GM12878 (cell line): Measurements from ENCODE around the gene KIF6. TPM values are rescaled to one million over a fixed set of nuclear protein-coding genes. Genes with fewer than 3 reads are reported as not detected.

Experiments used
- ATAC-seq: fragments of 200-7000 bp; cut with Tn5 transposase; 3 replicates; pipeline ENCODE4 v1.9.1; 2020; ENCODE audit warnings: mild to moderate bottlenecking, moderate library complexity
- BruUV-seq: library from RNA; stranded (reverse); fragments of 400-500 nt; replicated peaks from 2 replicates; lab custom pipeline; 2021; lab: Mats Ljungman, UMichigan
- CTCF ChIA-PET: fragments of 300-600 bp; sonication (Branson Sonifier 250); formaldehyde crosslinking; extraction: SDS; loops from one replicate; lab custom pipeline; 2021; ENCODE audit warnings: inconsistent platforms; lab: Yijun Ruan, JAX
- POLR2A ChIA-PET: fragments of 350-600 bp; formaldehyde crosslinking; extraction: SDS; loops from one replicate; lab custom pipeline; 2021; ENCODE audit warnings: inconsistent platforms; lab: Charles Lee
- RAD21 ChIA-PET: fragments of 300-600 bp; sonication (Branson Sonifier 250); formaldehyde crosslinking; loops from one replicate; lab custom pipeline; 2023; ENCODE audit warnings: antibody characterized with exemption; ENCODE audit not compliant: unreplicated experiment; lab: Charles Lee
- SMC1A ChIA-PET: fragments of 300-600 bp; sonication (Branson Sonifier 250); formaldehyde crosslinking; loops from one replicate; lab custom pipeline; 2023; ENCODE audit not compliant: unreplicated experiment, uncharacterized antibody; lab: Charles Lee
- DNase-seq: peaks from one replicate; pipeline ENCODE4 v3.0.0-alpha.2; 2011; ENCODE audit warnings: low read depth, low spot score
- FAIRE-seq: peaks from 3 replicates; lab custom pipeline; 2011; peaks lifted over from hg19 to GRCh38; lab: Jason Lieb, UNC
- H2AFZ ChIP-seq: 2 replicates; pipeline ENCODE4 v1.6.0; 2011; ENCODE audit warnings: low read depth, low read length, control low read depth; ENCODE audit not compliant: control insufficient read depth
- H3K27ac ChIP-seq: 2 replicates; pipeline ENCODE4 v1.5.1; 2011; ENCODE audit warnings: control low read depth; ENCODE audit not compliant: control insufficient read depth, insufficient read depth
- H3K27me3 ChIP-seq, 2 experiments: replicated peaks in 1 of 2; 2 replicates each; pipeline versions ENCODE4 v1.6.0 to v1.6.1; 2011; ENCODE audit warnings: low read length in 1 of 2; ENCODE audit not compliant: control insufficient read depth in 2 of 2, insufficient read depth in 2 of 2
- H3K36me3 ChIP-seq, 2 experiments: 2 replicates each; pipeline ENCODE4 v1.5.1; 2011; ENCODE audit warnings: low read length in 1 of 2; ENCODE audit not compliant: control insufficient read depth in 2 of 2, insufficient read depth in 2 of 2
- H3K4me1 ChIP-seq: 2 replicates; pipeline ENCODE4 v1.6.1; 2011; ENCODE audit warnings: mild to moderate bottlenecking, low read length, moderate library complexity, mixed read lengths; ENCODE audit not compliant: control insufficient read depth, insufficient read depth
- H3K4me2 ChIP-seq: 2 replicates; pipeline ENCODE4 v1.6.0; 2011; ENCODE audit warnings: control low read depth; ENCODE audit not compliant: control insufficient read depth, insufficient read depth
- H3K4me3 ChIP-seq: fragments of 200-600 bp; sonication (generic); 2 replicates; pipeline ENCODE4 v1.5.1; 2016
- H3K79me2 ChIP-seq: 2 replicates; pipeline ENCODE4 v1.6.0; 2011; ENCODE audit warnings: low read length; ENCODE audit not compliant: control insufficient read depth, insufficient read depth
- H3K9ac ChIP-seq: 2 replicates; pipeline ENCODE4 v1.8.0; 2011; ENCODE audit warnings: low read length, control low read depth, mixed read lengths; ENCODE audit not compliant: control insufficient read depth, insufficient read depth
- H3K9me3 ChIP-seq: replicated peaks from 3 replicates; pipeline ENCODE4 v1.5.1; 2011; ENCODE audit warnings: mild to moderate bottlenecking, low read length; ENCODE audit not compliant: control insufficient read depth, insufficient read depth
- H4K20me1 ChIP-seq: 2 replicates; pipeline ENCODE4 v1.6.0; 2011; ENCODE audit not compliant: control insufficient read depth, insufficient read depth
- BCLAF1 ChIP-seq: fragments of 450-650 bp; IDR thresholded peaks from 2 replicates; pipeline ENCODE4 v1.6.1; 2017; ENCODE audit warnings: antibody characterized with exemption, mild to moderate bottlenecking, moderate library complexity
- EED ChIP-seq: sonication (generic); IDR thresholded peaks from 2 replicates; pipeline ENCODE4 v1.6.1; 2016; ENCODE audit warnings: antibody characterized with exemption, low read depth
- HDAC2 ChIP-seq: fragments of 200-600 bp; sonication (generic); IDR thresholded peaks from 2 replicates; pipeline ENCODE4 v1.6.1; 2017
- MYB ChIP-seq: fragments of 150-350 bp; IDR thresholded peaks from 2 replicates; pipeline ENCODE4 v1.6.1; 2014; ENCODE audit warnings: mild to moderate bottlenecking, low read depth, low read length, borderline replicate concordance
- RB1 ChIP-seq: fragments of 450-650 bp; formaldehyde crosslinking; IDR thresholded peaks from 2 replicates; pipeline ENCODE4 v1.6.1; 2017; ENCODE audit warnings: mild to moderate bottlenecking, borderline replicate concordance
- SMAD1 ChIP-seq: fragments of 450-650 bp; IDR thresholded peaks from 2 replicates; pipeline ENCODE4 v1.6.1; 2018; ENCODE audit warnings: mild to moderate bottlenecking, low read depth; ENCODE audit not compliant: partially characterized antibody
- SMAD5 ChIP-seq: IDR thresholded peaks from 2 replicates; pipeline ENCODE4 v1.6.1; 2016; ENCODE audit warnings: antibody characterized with exemption, low read depth
- SMARCA5 ChIP-seq: fragments of 450-650 bp; IDR thresholded peaks from 2 replicates; pipeline ENCODE4 v1.6.1; 2017; ENCODE audit warnings: mild to moderate bottlenecking
- TAF1 ChIP-seq: IDR thresholded peaks from 2 replicates; pipeline ENCODE4 v1.6.1; 2011; ENCODE audit warnings: mild to moderate bottlenecking, low read depth, low read length, borderline replicate concordance
- ZBTB11 ChIP-seq: fragments of 450-650 bp; formaldehyde crosslinking; IDR thresholded peaks from 2 replicates; pipeline ENCODE4 v1.5.0; 2022; ENCODE audit warnings: mild to moderate bottlenecking, missing genetic modification characterization
- ZNF207 ChIP-seq: fragments of 450-650 bp; IDR thresholded peaks from 2 replicates; pipeline ENCODE4 v1.6.1; 2014; ENCODE audit warnings: antibody characterized with exemption, mild to moderate bottlenecking, borderline replicate concordance
- ZNF24 ChIP-seq: fragments of 450-650 bp; IDR thresholded peaks from 2 replicates; pipeline ENCODE4 v1.6.1; 2017; ENCODE audit warnings: antibody characterized with exemption, mild to moderate bottlenecking
- ZNF274 ChIP-seq: IDR thresholded peaks from one replicate; pipeline ENCODE4 v1.8.0; 2011; ENCODE audit not compliant: insufficient read length, insufficient read depth
- WGBS: methylation state at CpG from one replicate; pipeline ENCODE4 v1.1.6; 2016; ENCODE audit warnings: low lambda C conversion rate; ENCODE audit not compliant: insufficient replicate concordance, insufficient coverage; ENCODE audit errors: missing lambda C conversion rate; 5-methylcytosine and 5-hydroxymethylcytosine counted together
- in situ Hi-C: fragments of 300-500 bp; cut with MboI; formaldehyde crosslinking; loops from 9 replicates; pipeline ENCODE4 v1.14.3; 2018; ENCODE audit warnings: mixed read lengths
- intact Hi-C: fragments of 100-400 bp; cut with micrococcal nuclease; formaldehyde crosslinking; loops from one replicate; pipeline ENCODE4 v1.14.2; 2022; ENCODE audit not compliant: unreplicated experiment
- polyA plus RNA-seq, 11 experiments: library from polyadenylated mRNA; depleted of rRNA in 4 of 11; unstranded in 6 of 11; stranded (reverse) in 5 of 11; fragments of >200 nt; fragmentation: Nextera tagmentation in 4 of 11; fragmentation: Illumina TruSeq in 1 of 11; extraction: Ambion mirVana in 4 of 11; extraction: Trizol in 1 of 11; gene quantifications; 1 replicate in 1 of 11; 2 replicates in 10 of 11; pipeline versions ENCODE4 v1.2.1 to v1.2.3, GENCODE V29; 2011 to 2016; ENCODE audit warnings: inconsistent platforms in 2 of 11, missing spikeins in 2 of 11, low read depth in 1 of 11
- total RNA-seq, 4 experiments: library from RNA; depleted of rRNA in 3 of 4; stranded (reverse); fragments of >200 nt in 3 of 4; fragmentation: Illumina TruSeq in 1 of 4; extraction: Trizol in 1 of 4; gene quantifications; 2 replicates each; pipeline versions ENCODE4 v1.2.1 to v1.2.3, GENCODE V29; 2013 to 2021

KIF6 gene
- total and polyA plus RNA-seq, 10 of the 15 experiments (the other 5 are each of a cell fraction or from before 2014, with no cell fraction given), result 0.09 to 1.0 (median 0.28) TPM

- BruUV-seq, result no TSS peak
- SMC1A ChIA-PET, result interaction anchor here (1.3 to 2.9 kb wide), 4 partner anchors 8 to 90 kb away, joined by 3 to 10 read pairs (median 6); no protein-coding TSS in a partner anchor
- CTCF ChIA-PET, result no interaction called here
Measured at GRCh38 chr6:39470506-39470905, 254.7 kb downstream of the KIF6 start.

GRCh38 chr6:39468385-39468784, 256.8 kb downstream of the KIF6 start:
- ChIA-PET SMC1A (interaction anchor here (1.1 kb wide), 1 partner anchor 52 kb away, joined by 3 read pairs; no protein-coding TSS in a partner anchor), CTCF (no interaction called here), RAD21 (no interaction called here), POLR2A (no interaction called here)
- no TSS peak for BruUV-seq
- Histone ChIP-seq H3K27ac (no peak overlapping the region), H3K27me3 (no peaks in the 10 kb centered on the region), H3K9ac (no peak overlapping the region), H3K36me3 (no peaks in the 10 kb centered on the region), H3K4me1 (peaks cover 4% of the 10 kb centered on the region; the same call in 1 of the 2 replicates), H3K79me2 (no peaks in the 10 kb centered on the region), H3K4me3 (no peak overlapping the region), H2AFZ (no peak overlapping the region), H4K20me1 (no peaks in the 10 kb centered on the region), H3K9me3 (no peaks in the 10 kb centered on the region), H3K4me2 (no peak overlapping the region)
- 18% methylated on average over 1 of the region's 1 CpG for WGBS
- in situ Hi-C loops (no loop called here), intact Hi-C loops (no loop called here)
- FAIRE-seq, result peak; percentile 18
- no peak for ATAC-seq
- no peak for DNase-seq
- no peak for TF ChIP-seq SMARCA5
- TF ChIP-seq HDAC2, result no peak
- no peak for TF ChIP-seq RB1
- TF ChIP-seq MYB, result no peak
- TF ChIP-seq ZNF207, result no peak
- no peak for TF ChIP-seq TAF1
- no peak for TF ChIP-seq ZNF274
- no peak for TF ChIP-seq ZBTB11 (CRISPR knock-in tag)
- TF ChIP-seq ZNF24, result no peak
- TF ChIP-seq SMAD5, result no peak
- TF ChIP-seq EED, result no peak
- no peak for TF ChIP-seq BCLAF1

More at GRCh38 chr6:39470506-39470905, 254.7 kb downstream of the KIF6 start:
- Histone ChIP-seq H3K9ac (no peak overlapping the region), H4K20me1 (no peaks in the 10 kb centered on the region), H3K4me3 (no peak overlapping the region), H3K4me2 (no peak overlapping the region), H3K36me3 (no peaks in the 10 kb centered on the region)
- ChIA-PET POLR2A (no interaction called here), RAD21 (no interaction called here)
- in situ Hi-C loops, result no loop called here
- FAIRE-seq, result no peak
- no peak for TF ChIP-seq SMAD1
- TF ChIP-seq, all 136 proteins: peak for 0
- no peak for DNase-seq
- no peak for ATAC-seq
- Histone ChIP-seq H3K4me1 (peaks cover 4% of the 10 kb centered on the region; the same call in 1 of the 2 replicates), H2AFZ (no peak overlapping the region), H3K9me3 (no peaks in the 10 kb centered on the region), H3K27ac (no peak overlapping the region), H3K27me3 (no peaks in the 10 kb centered on the region), H3K79me2 (no peaks in the 10 kb centered on the region)
- intact Hi-C loops, result loop anchor here (10.0 kb wide), 1 partner anchor 134 kb away; no protein-coding TSS in a partner anchor
- WGBS, result 80% methylated on average over 3 of the region's 3 CpGs
